ENCODE data around the gene ZNF664. TPM values are rescaled to one million over a fixed set of nuclear protein-coding genes. Genes with fewer than 3 reads are reported as not detected.

The ZNF664 gene
- total RNA-seq, 4 donors from 2014 or later: 58.5 to 76.4 (median 70.3) TPM

- intact Hi-C loops (cut with DNase I): no loop called here
- Histone ChIP-seq H3K27ac (replicated peaks in 1 of 4) (no peak overlapping the region), H3K27me3 (no peaks in the 10 kb centered on the region), H3K4me1 (peaks cover 19 to 39% (median 29%) of the 10 kb centered on the region in 4 donors), H3K36me3 (peaks cover 5 to 40% (median 17%) of the 10 kb centered on the region in 4 donors), H3K4me3 (no peak overlapping the region), H3K9me3 (no peaks in the 10 kb centered on the region)
- 81% methylated on average over 3 of the region's 3 CpGs for WGBS
- TF ChIP-seq POLR2A (IDR thresholded peaks at IDR 0.05; ENCODE audit: low read depth) (no peak), POLR2AphosphoS5 (IDR thresholded peaks at IDR 0.05) (no peak), CTCF (IDR thresholded peaks at IDR 0.05) (no peak), EP300 (IDR thresholded peaks at IDR 0.05) (no peak)
- DNase-seq (ENCODE audit: extremely low spot score): peak; percentile 55
Observed at GRCh38 chr12:123986374-123986965, 13.5 kb downstream of the ZNF664 start.

- 84% methylated on average over 2 of the region's 2 CpGs for WGBS
- no peaks in the 10 kb centered on the region for H3K27me3 ChIP-seq
- no peaks in the 10 kb centered on the region for H3K9me3 ChIP-seq
- peaks cover 19 to 45% (median 29%) of the 10 kb centered on the region in 4 donors for H3K4me1 ChIP-seq
- H3K4me3 ChIP-seq: no peak overlapping the region
- no peak for TF ChIP-seq POLR2A (IDR thresholded peaks at IDR 0.05; ENCODE audit: low read depth)
- no peak overlapping the region for H3K27ac ChIP-seq (replicated peaks in 1 of 4)
- peak; percentile 1 for DNase-seq (ENCODE audit: extremely low spot score)
- peaks cover 5 to 44% (median 19%) of the 10 kb centered on the region in 4 donors for H3K36me3 ChIP-seq
- intact Hi-C loops (cut with DNase I): no loop called here
Observed at GRCh38 chr12:123987022-123987421, 14.0 kb downstream of the ZNF664 start.

- H3K36me3 ChIP-seq: peaks cover 5 to 46% (median 22%) of the 10 kb centered on the region in 4 donors
- H3K4me3 ChIP-seq: no peak overlapping the region
- intact Hi-C loops (cut with DNase I): no loop called here
- no peak overlapping the region for H3K27ac ChIP-seq (replicated peaks in 1 of 4)
- no peaks in the 10 kb centered on the region for H3K27me3 ChIP-seq
- peaks cover 14 to 59% (median 21%) of the 10 kb centered on the region in 4 donors for H3K4me1 ChIP-seq
- TF ChIP-seq POLR2AphosphoS5 (IDR thresholded peaks at IDR 0.05) (no peak), POLR2A (IDR thresholded peaks at IDR 0.05; ENCODE audit: low read depth) (no peak), EP300 (IDR thresholded peaks at IDR 0.05) (no peak), CTCF (IDR thresholded peaks at IDR 0.05) (no peak)
- 98% methylated on average over 5 of the region's 5 CpGs for WGBS
- peak; percentile 31 for DNase-seq (ENCODE audit: extremely low spot score)
- no peaks in the 10 kb centered on the region for H3K9me3 ChIP-seq
Observed at GRCh38 chr12:123989168-123989567, 16.2 kb downstream of the ZNF664 start.

GRCh38 chr12:123989753-123990152, 16.7 kb downstream of the ZNF664 start:
- Histone ChIP-seq H3K4me3 (no peak overlapping the region), H3K27ac (replicated peaks in 1 of 4) (no peak overlapping the region), H3K4me1 (peaks cover 13 to 59% (median 18%) of the 10 kb centered on the region in 4 donors), H3K27me3 (no peaks in the 10 kb centered on the region), H3K36me3 (peaks cover 5 to 46% (median 22%) of the 10 kb centered on the region in 4 donors), H3K9me3 (no peaks in the 10 kb centered on the region)
- TF ChIP-seq CTCF (IDR thresholded peaks at IDR 0.05) (no peak), POLR2A (IDR thresholded peaks at IDR 0.05; ENCODE audit: low read depth) (no peak), EP300 (IDR thresholded peaks at IDR 0.05) (no peak), POLR2AphosphoS5 (IDR thresholded peaks at IDR 0.05) (no peak)
- DNase-seq (ENCODE audit: extremely low spot score): peak; percentile 19
- 92% methylated on average over 1 of the region's 1 CpG for WGBS
- intact Hi-C loops (cut with DNase I): no loop called here

GRCh38 chr12:123990511-123990910, 17.5 kb downstream of the ZNF664 start:
- H3K36me3 ChIP-seq: peaks cover 5 to 46% (median 22%) of the 10 kb centered on the region in 4 donors
- TF ChIP-seq POLR2AphosphoS5 (IDR thresholded peaks at IDR 0.05) (no peak), CTCF (IDR thresholded peaks at IDR 0.05) (no peak), POLR2A (IDR thresholded peaks at IDR 0.05; ENCODE audit: low read depth) (no peak), EP300 (IDR thresholded peaks at IDR 0.05) (no peak)
- peaks cover 13 to 66% (median 21%) of the 10 kb centered on the region in 4 donors for H3K4me1 ChIP-seq
- no peaks in the 10 kb centered on the region for H3K9me3 ChIP-seq
- H3K4me3 ChIP-seq: no peak overlapping the region
- no peak overlapping the region for H3K27ac ChIP-seq (replicated peaks in 1 of 4)
- WGBS: 79% methylated on average over 4 of the region's 4 CpGs
- H3K27me3 ChIP-seq: no peaks in the 10 kb centered on the region
- intact Hi-C loops (cut with DNase I): no loop called here
- peak; percentile 60 for DNase-seq (ENCODE audit: extremely low spot score)
